GM19043 (cell line): ENCODE measurements around the gene SLC39A13.

Source experiments
- ATAC-seq: cut with Tn5 transposase; IDR thresholded peaks from one replicate; pipeline ENCODE4 v1.9.1; 2021; ENCODE audit warnings: low read depth; ENCODE audit not compliant: unreplicated experiment

Gene SLC39A13

GRCh38 chr11:47383071-47383470, 25.3 kb upstream of the SLC39A13 start:
- no peak for ATAC-seq

GRCh38 chr11:47384498-47384897, 23.9 kb upstream of the SLC39A13 start:
- ATAC-seq: no peak

GRCh38 chr11:47387944-47388696, 20.3 kb upstream of the SLC39A13 start:
- ATAC-seq: no peak

GRCh38 chr11:47388697-47389576, 19.5 kb upstream of the SLC39A13 start:
- no peak for ATAC-seq

GRCh38 chr11:47389577-47390421, 18.6 kb upstream of the SLC39A13 start:
- no peak for ATAC-seq

GRCh38 chr11:47390422-47390760, 18.0 kb upstream of the SLC39A13 start:
- no peak for ATAC-seq

GRCh38 chr11:47391077-47391583, 17.3 kb upstream of the SLC39A13 start:
- no peak for ATAC-seq

- ATAC-seq: no peak
These were observed 16.5 kb upstream of the SLC39A13 start for GRCh38 chr11:47391711-47392432.

GRCh38 chr11:47392546-47393162, 15.7 kb upstream of the SLC39A13 start:
- ATAC-seq: no peak

- no peak for ATAC-seq
These were observed 15.0 kb upstream of the SLC39A13 start for GRCh38 chr11:47393163-47394049.

- ATAC-seq: no peak
These were observed 14.4 kb upstream of the SLC39A13 start for GRCh38 chr11:47394050-47394321.

- peak; percentile 59 for ATAC-seq
These were observed 13.8 kb upstream of the SLC39A13 start for GRCh38 chr11:47394322-47395222.

- no peak for ATAC-seq
These were observed 13.0 kb upstream of the SLC39A13 start for GRCh38 chr11:47395223-47396048.

GRCh38 chr11:47396049-47396320, 12.4 kb upstream of the SLC39A13 start:
- no peak for ATAC-seq

- ATAC-seq: no peak
These were observed 10.4 kb upstream of the SLC39A13 start for GRCh38 chr11:47398011-47398410.

GRCh38 chr11:47398551-47398950, 9.8 kb upstream of the SLC39A13 start:
- ATAC-seq: no peak
